HFFc6 (cell line): ENCODE results near the gene NR2F6. TPM values are rescaled to one million over a fixed set of nuclear protein-coding genes. Genes with fewer than 3 reads are reported as not detected.

Experiments
- DNase-seq: peaks from one replicate; pipeline ENCODE4 v3.0.0-alpha.2; 2018
- H3K27ac Mint-ChIP-seq: 2 replicates; pipeline ENCODE4 v1.8.0; 2020; ENCODE audit warnings: mild to moderate bottlenecking, mixed read lengths
- H3K27me3 Mint-ChIP-seq: 2 replicates; pipeline ENCODE4 v1.8.0; 2021; ENCODE audit warnings: mild to moderate bottlenecking, moderate library complexity, mixed read lengths; ENCODE audit not compliant: insufficient read depth
- H3K36me3 Mint-ChIP-seq: 2 replicates; pipeline ENCODE4 v1.8.0; 2021; ENCODE audit warnings: low read depth, mixed read lengths
- H3K4me1 Mint-ChIP-seq: 2 replicates; pipeline ENCODE4 v1.8.0; 2020; ENCODE audit warnings: low read depth, mixed read lengths
- H3K4me3 Mint-ChIP-seq: 2 replicates; pipeline ENCODE4 v1.8.0; 2020; ENCODE audit warnings: mild to moderate bottlenecking, moderate library complexity, mixed read lengths
- H3K9me3 Mint-ChIP-seq: 2 replicates; pipeline ENCODE4 v1.8.0; 2020; ENCODE audit warnings: mild to moderate bottlenecking, mixed read lengths
- CTCF ChIP-seq: fragments of 200-600 bp; sonication (generic); IDR thresholded peaks from 2 replicates; pipeline ENCODE4 v1.5.0; 2021; ENCODE audit warnings: antibody characterized with exemption, mild to moderate bottlenecking
- total RNA-seq, 6 experiments: library from RNA; stranded (reverse); fragmentation: NEBNext Ultra II Directional; extraction: Animal tissue kit (Norgen Biotek cat#: 25700); gene quantifications; 2 replicates in 1 of 6; 3 replicates in 5 of 6; pipeline ENCODE4 v1.2.3, GENCODE V29; 2021

The NR2F6 gene
- total RNA-seq, 6 experiments from 2014 or later: 46.1 to 61.9 (median 49.3) TPM

DNA sequence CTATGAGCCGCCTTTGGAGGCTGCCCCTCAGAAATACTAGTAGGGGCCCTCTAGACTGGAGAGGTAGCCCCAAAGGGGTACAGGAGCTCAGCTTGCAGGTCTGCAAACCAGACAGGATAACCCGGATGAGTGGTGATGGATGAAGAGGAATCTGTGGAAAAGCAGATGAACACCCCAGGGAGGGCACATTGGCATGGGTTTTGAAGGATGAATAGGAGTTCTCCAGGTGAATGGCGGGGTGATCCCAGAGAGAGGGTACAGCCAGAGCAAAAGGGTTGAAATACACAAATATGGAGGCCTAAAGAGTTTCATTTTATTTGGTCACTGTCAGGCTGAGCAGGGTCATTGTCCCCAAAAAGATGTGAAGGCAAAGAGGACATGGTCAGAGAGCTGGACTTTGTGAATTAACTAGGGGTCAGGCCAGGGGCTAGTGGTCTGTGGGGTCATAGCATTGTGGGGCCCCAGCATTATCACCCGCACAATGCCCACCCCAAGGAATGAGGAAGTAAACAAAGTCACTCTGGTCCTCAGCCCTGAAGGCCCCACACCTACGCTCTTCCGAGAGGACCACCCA, 4.8 kb downstream of the NR2F6 start:
- TF ChIP-seq CTCF: no peak
- H3K27ac Mint-ChIP-seq: peak overlapping the region; percentile 75; the same call in 1 of the 2 replicates
- DNase-seq: no peak
- peaks cover 15% of the 10 kb centered on the region for H3K36me3 Mint-ChIP-seq
- no peak overlapping the region for H3K4me3 Mint-ChIP-seq
- H3K9me3 Mint-ChIP-seq: no peaks in the 10 kb centered on the region
- H3K4me1 Mint-ChIP-seq: peaks cover 24% of the 10 kb centered on the region
- H3K27me3 Mint-ChIP-seq: peaks cover 5% of the 10 kb centered on the region

GRCh38 chr19:17240062-17240752, 5.5 kb downstream of the NR2F6 start:
- no peaks in the 10 kb centered on the region for H3K9me3 Mint-ChIP-seq
- no peak for DNase-seq
- peaks cover 24% of the 10 kb centered on the region for H3K4me1 Mint-ChIP-seq
- H3K4me3 Mint-ChIP-seq: no peak overlapping the region
- peaks cover 15% of the 10 kb centered on the region for H3K36me3 Mint-ChIP-seq
- H3K27ac Mint-ChIP-seq: no peak overlapping the region
- TF ChIP-seq CTCF: no peak
- H3K27me3 Mint-ChIP-seq: peaks cover 5% of the 10 kb centered on the region

- Mint-ChIP-seq H3K27ac (no peak overlapping the region), H3K9me3 (no peaks in the 10 kb centered on the region), H3K36me3 (peaks cover 6% of the 10 kb centered on the region), H3K4me3 (no peak overlapping the region), H3K27me3 (peaks cover 5% of the 10 kb centered on the region), H3K4me1 (peaks cover 21% of the 10 kb centered on the region)
- no peak for DNase-seq
- no peak for TF ChIP-seq CTCF
Measured at GRCh38 chr19:17237747-17238706, 7.7 kb downstream of the NR2F6 start.

GRCh38 chr19:17236811-17237543, 8.7 kb downstream of the NR2F6 start:
- no peaks in the 10 kb centered on the region for H3K9me3 Mint-ChIP-seq
- H3K4me3 Mint-ChIP-seq: no peak overlapping the region
- 0 out of 2 replicates have a peak overlapping the region, but pooled peaks have one; percentile 60 for H3K27ac Mint-ChIP-seq
- no peak for DNase-seq
- peaks cover 2% of the 10 kb centered on the region for H3K27me3 Mint-ChIP-seq
- H3K36me3 Mint-ChIP-seq: peaks cover 12% of the 10 kb centered on the region
- TF ChIP-seq CTCF: no peak
- peaks cover 13% of the 10 kb centered on the region; the same call in 1 of the 2 replicates for H3K4me1 Mint-ChIP-seq
